Measurements from ENCODE around the gene MYB. TPM values are rescaled to one million over a fixed set of nuclear protein-coding genes. Genes with fewer than 3 reads are reported as not detected.

The MYB gene
- polyA plus RNA-seq, 1 experiment: 0.10 TPM

- no peak for TF ChIP-seq CTCF (IDR thresholded peaks at IDR 0.05; ENCODE audit: low read depth, low read length)
- DNase-seq (ENCODE audit: low read depth, low spot score): no peak
- Histone ChIP-seq H3K9me3 (ENCODE audit: control insufficient read depth, insufficient read depth, low read length) (no peaks in the 10 kb centered on the region), H3K27ac (ENCODE audit: low read depth, low read length) (no peak overlapping the region), H3K4me3 (ENCODE audit: low read depth, low read length) (no peak overlapping the region), H3K27me3 (ENCODE audit: control insufficient read depth, insufficient read depth, low read length) (peaks cover 4% of the 10 kb centered on the region)
- ChIA-PET CTCF (interaction anchor here (0.7 kb wide), 1 partner anchor 85 kb away, joined by 6 read pairs; no protein-coding TSS in a partner anchor), POLR2A (interaction anchor here (0.6 to 0.7 kb wide), 2 partner anchors 101 to 196 kb away, joined by 4 read pairs; no protein-coding TSS in a partner anchor)
Observed at GRCh38 chr6:135229996-135230395, 48.9 kb downstream of the MYB start.

GRCh38 chr6:135230711-135231468 is 49.8 kb downstream of the MYB start:
- TF ChIP-seq CTCF (IDR thresholded peaks at IDR 0.05; ENCODE audit: low read depth, low read length): no peak
- Histone ChIP-seq H3K4me3 (ENCODE audit: low read depth, low read length) (no peak overlapping the region), H3K9me3 (ENCODE audit: control insufficient read depth, insufficient read depth, low read length) (no peaks in the 10 kb centered on the region), H3K27me3 (ENCODE audit: control insufficient read depth, insufficient read depth, low read length) (peaks cover 4% of the 10 kb centered on the region), H3K27ac (ENCODE audit: low read depth, low read length) (no peak overlapping the region)
- CTCF ChIA-PET: interaction anchor here (0.7 kb wide), 1 partner anchor 86 kb away, joined by 6 read pairs; no protein-coding TSS in a partner anchor
- DNase-seq (ENCODE audit: low read depth, low spot score): no peak
- POLR2A ChIA-PET: no interaction called here

GRCh38 chr6:135231469-135231844 is 50.3 kb downstream of the MYB start:
- ChIA-PET POLR2A (no interaction called here), CTCF (no interaction called here)
- TF ChIP-seq CTCF (IDR thresholded peaks at IDR 0.05; ENCODE audit: low read depth, low read length): no peak

GRCh38 chr6:135233686-135234491 is 52.8 kb downstream of the MYB start:
- no peak overlapping the region for H3K27ac ChIP-seq (ENCODE audit: low read depth, low read length)
- H3K9me3 ChIP-seq (ENCODE audit: control insufficient read depth, insufficient read depth, low read length): no peaks in the 10 kb centered on the region
- no peak overlapping the region for H3K4me3 ChIP-seq (ENCODE audit: low read depth, low read length)
- ChIA-PET CTCF (no interaction called here), POLR2A (no interaction called here)
- no peak for TF ChIP-seq CTCF (IDR thresholded peaks at IDR 0.05; ENCODE audit: low read depth, low read length)
- peaks cover 4% of the 10 kb centered on the region for H3K27me3 ChIP-seq (ENCODE audit: control insufficient read depth, insufficient read depth, low read length)
- no peak for DNase-seq (ENCODE audit: low read depth, low spot score)

More at GRCh38 chr6:135231469-135231844, 50.3 kb downstream of the MYB start:
- Histone ChIP-seq H3K9me3 (ENCODE audit: control insufficient read depth, insufficient read depth, low read length) (no peaks in the 10 kb centered on the region), H3K4me3 (ENCODE audit: low read depth, low read length) (no peak overlapping the region), H3K27me3 (ENCODE audit: control insufficient read depth, insufficient read depth, low read length) (peaks cover 4% of the 10 kb centered on the region), H3K27ac (ENCODE audit: low read depth, low read length) (no peak overlapping the region)
- DNase-seq (ENCODE audit: low read depth, low spot score): no peak

GRCh38 chr6:135234492-135234780 is 53.3 kb downstream of the MYB start:
- H3K27me3 ChIP-seq (ENCODE audit: control insufficient read depth, insufficient read depth, low read length): peaks cover 4% of the 10 kb centered on the region
- no peak overlapping the region for H3K4me3 ChIP-seq (ENCODE audit: low read depth, low read length)
- ChIA-PET CTCF (no interaction called here), POLR2A (no interaction called here)
- H3K9me3 ChIP-seq (ENCODE audit: control insufficient read depth, insufficient read depth, low read length): no peaks in the 10 kb centered on the region
- no peak overlapping the region for H3K27ac ChIP-seq (ENCODE audit: low read depth, low read length)
- DNase-seq (ENCODE audit: low read depth, low spot score): no peak
- no peak for TF ChIP-seq CTCF (IDR thresholded peaks at IDR 0.05; ENCODE audit: low read depth, low read length)

Measured in AG04450 (cell line).